HG03432 (cell line): Measurements from ENCODE around the gene AKNAD1.

ENCODE experiments used
- ATAC-seq: cut with Tn5 transposase; IDR thresholded peaks from one replicate; pipeline ENCODE4 v1.9.1; 2021; ENCODE audit warnings: mild to moderate bottlenecking, moderate library complexity; ENCODE audit not compliant: unreplicated experiment

AKNAD1 gene

GRCh38 chr1:108832929-108833328 is 24.0 kb downstream of the AKNAD1 start:
- ATAC-seq: no peak

GRCh38 chr1:108831225-108831624 is 25.7 kb downstream of the AKNAD1 start:
- no peak for ATAC-seq

- no peak for ATAC-seq
Observed at GRCh38 chr1:108830119-108831008, 26.5 kb downstream of the AKNAD1 start.

GRCh38 chr1:108829498-108829916 is 27.4 kb downstream of the AKNAD1 start:
- no peak for ATAC-seq

GRCh38 chr1:108828074-108828961 is 28.6 kb downstream of the AKNAD1 start:
- ATAC-seq: peak; percentile 74

GRCh38 chr1:108826081-108826635 is 30.7 kb downstream of the AKNAD1 start:
- no peak for ATAC-seq

GRCh38 chr1:108824051-108824450 is 32.8 kb downstream of the AKNAD1 start:
- no peak for ATAC-seq

GRCh38 chr1:108823632-108824031 is 33.3 kb downstream of the AKNAD1 start:
- ATAC-seq: no peak

GRCh38 chr1:108819878-108820277 is 37.0 kb downstream of the AKNAD1 start:
- no peak for ATAC-seq

- no peak for ATAC-seq
Observed at GRCh38 chr1:108817811-108818210, 39.1 kb downstream of the AKNAD1 start.

GRCh38 chr1:108817016-108817415 is 39.9 kb downstream of the AKNAD1 start:
- no peak for ATAC-seq

- ATAC-seq: no peak
Observed at GRCh38 chr1:108816049-108816893, 40.6 kb downstream of the AKNAD1 start.

- no peak for ATAC-seq
Observed at GRCh38 chr1:108815566-108815965, 41.3 kb downstream of the AKNAD1 start.

- ATAC-seq: no peak
Observed at GRCh38 chr1:108814343-108815125, 42.4 kb downstream of the AKNAD1 start.

GRCh38 chr1:108813326-108813725 is 43.6 kb downstream of the AKNAD1 start:
- ATAC-seq: no peak

GRCh38 chr1:108811611-108812010 is 45.3 kb downstream of the AKNAD1 start:
- ATAC-seq: no peak

GRCh38 chr1:108808438-108808837 is 48.5 kb downstream of the AKNAD1 start:
- no peak for ATAC-seq

- no peak for ATAC-seq
Observed at GRCh38 chr1:108803548-108803947, 53.3 kb downstream of the AKNAD1 start.

- no peak for ATAC-seq
Observed at GRCh38 chr1:108801101-108801500, 55.8 kb downstream of the AKNAD1 start.

- no peak for ATAC-seq
Observed at GRCh38 chr1:108799001-108799400, 57.9 kb downstream of the AKNAD1 start.
